GM12892 (cell line): ENCODE measurements around the gene SOHLH1.

Experiments used
- POLR2A ChIP-seq: IDR thresholded peaks from 2 replicates; pipeline ENCODE4 v1.6.1; 2011; ENCODE audit warnings: low read depth, low read length, control low read depth
- POLR2AphosphoS5 ChIP-seq: IDR thresholded peaks from 2 replicates; pipeline ENCODE4 v1.6.1; 2011; ENCODE audit warnings: low read depth, low read length, control low read depth

DNA sequence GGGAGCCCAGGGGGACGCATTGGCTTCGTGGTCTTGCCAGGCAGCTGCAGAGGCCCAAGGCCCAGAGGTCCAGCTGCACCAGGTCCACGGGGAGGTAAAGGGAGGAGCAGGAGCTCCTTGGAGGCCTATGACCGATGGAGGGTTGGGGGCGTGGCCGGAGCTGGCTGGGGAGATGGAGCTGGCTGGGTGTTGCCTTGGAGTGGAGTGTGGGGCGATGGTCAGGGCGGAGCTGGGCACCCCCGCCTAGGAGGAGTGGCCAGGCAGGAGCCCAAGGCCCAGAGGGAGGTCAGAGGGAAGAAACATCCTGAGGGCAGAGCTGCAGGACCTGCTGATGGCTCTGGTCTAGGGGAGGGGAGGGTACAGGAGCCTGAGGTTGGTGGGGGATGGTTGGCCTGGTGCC lies 47.3 kb upstream of the SOHLH1 start:
- no peak for TF ChIP-seq POLR2AphosphoS5
- TF ChIP-seq POLR2A, result no peak
